ENCODE results near the gene TMTC1.

The TMTC1 gene

DNA sequence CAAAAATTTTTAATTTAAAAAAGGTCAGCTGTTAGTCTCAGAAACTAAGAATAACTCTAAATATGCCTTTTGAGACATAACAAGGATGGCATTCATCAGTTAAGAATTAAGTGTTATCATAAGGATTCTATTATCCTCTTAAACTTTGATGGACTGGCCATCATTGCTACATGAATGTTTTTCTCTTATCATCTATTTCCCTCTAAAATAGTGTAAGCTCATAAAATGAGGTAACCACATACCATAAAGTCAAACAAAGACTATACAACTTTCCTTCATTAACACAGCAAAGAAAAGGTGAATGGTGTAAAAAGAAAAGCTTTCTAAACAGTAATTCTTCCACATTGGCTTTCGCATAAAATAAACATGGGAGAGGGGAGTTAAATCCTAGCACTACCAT is 41.1 kb downstream of the TMTC1 start:
- no peak for TF ChIP-seq Cebpa-rat (IDR thresholded peaks at IDR 0.05)
- Histone ChIP-seq H3K27ac (no peak overlapping the region), H3K4me3 (no peak overlapping the region), H3K4me1 (no peaks in the 10 kb centered on the region), H3K27me3 (no peaks in the 10 kb centered on the region), H3K9me3 (no peaks in the 10 kb centered on the region), H3K36me3 (no peaks in the 10 kb centered on the region), H3K4me2 (no peak overlapping the region), H4K20me1 (no peaks in the 10 kb centered on the region), H3K9ac (no peak overlapping the region)

DNA sequence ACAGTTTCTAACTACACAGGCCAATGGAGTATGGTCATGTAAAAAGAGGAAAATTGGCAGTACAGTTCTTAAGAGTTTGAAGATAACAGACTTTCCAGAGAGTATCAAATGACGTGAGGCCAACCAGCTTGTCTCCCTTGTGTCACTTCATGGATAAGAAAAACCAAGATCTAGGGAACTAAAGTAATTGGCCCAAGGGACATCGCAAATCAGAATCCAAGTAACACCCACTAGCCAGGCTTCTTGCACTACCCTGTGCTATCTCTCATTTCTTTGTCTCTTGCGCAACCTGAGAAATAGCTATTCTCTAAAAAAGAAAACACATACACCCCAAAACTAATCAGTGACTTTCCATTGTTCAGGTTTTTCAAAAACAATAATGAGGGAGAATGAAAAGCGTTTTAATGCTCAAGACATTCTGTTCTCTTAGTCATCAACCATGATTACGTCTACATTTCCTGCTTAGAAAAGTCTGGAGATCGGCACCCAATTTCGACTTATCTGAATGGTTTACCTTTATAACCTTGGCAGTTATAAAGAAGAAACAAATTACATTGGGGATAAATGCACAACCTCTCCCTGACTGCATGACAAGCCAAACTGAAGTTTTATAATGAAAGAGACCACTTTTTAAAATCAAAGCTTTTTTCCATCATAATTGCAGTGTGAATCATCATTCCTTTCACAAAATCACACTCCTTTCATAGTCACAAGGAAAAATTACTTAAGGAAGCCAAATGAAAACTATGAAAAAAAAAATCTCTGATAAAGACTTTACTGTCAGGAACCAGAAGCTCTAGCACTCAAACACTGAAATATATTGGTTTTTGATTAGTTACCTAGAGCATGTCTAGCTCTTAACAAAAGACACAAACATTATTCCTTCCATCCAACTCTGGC is 42.1 kb downstream of the TMTC1 start:
- no peaks in the 10 kb centered on the region for H3K4me1 ChIP-seq
- no peak overlapping the region for H3K9ac ChIP-seq
- H3K27ac ChIP-seq, result no peak overlapping the region
- no peak overlapping the region for H3K4me3 ChIP-seq
- no peaks in the 10 kb centered on the region for H3K9me3 ChIP-seq
- H3K36me3 ChIP-seq, result no peaks in the 10 kb centered on the region
- H3K4me2 ChIP-seq, result no peak overlapping the region
- H3K27me3 ChIP-seq, result no peaks in the 10 kb centered on the region
- no peaks in the 10 kb centered on the region for H4K20me1 ChIP-seq
- peak; percentile 71; the same call in 1 of the 2 replicates for TF ChIP-seq Cebpa-rat (IDR thresholded peaks at IDR 0.05)

DNA sequence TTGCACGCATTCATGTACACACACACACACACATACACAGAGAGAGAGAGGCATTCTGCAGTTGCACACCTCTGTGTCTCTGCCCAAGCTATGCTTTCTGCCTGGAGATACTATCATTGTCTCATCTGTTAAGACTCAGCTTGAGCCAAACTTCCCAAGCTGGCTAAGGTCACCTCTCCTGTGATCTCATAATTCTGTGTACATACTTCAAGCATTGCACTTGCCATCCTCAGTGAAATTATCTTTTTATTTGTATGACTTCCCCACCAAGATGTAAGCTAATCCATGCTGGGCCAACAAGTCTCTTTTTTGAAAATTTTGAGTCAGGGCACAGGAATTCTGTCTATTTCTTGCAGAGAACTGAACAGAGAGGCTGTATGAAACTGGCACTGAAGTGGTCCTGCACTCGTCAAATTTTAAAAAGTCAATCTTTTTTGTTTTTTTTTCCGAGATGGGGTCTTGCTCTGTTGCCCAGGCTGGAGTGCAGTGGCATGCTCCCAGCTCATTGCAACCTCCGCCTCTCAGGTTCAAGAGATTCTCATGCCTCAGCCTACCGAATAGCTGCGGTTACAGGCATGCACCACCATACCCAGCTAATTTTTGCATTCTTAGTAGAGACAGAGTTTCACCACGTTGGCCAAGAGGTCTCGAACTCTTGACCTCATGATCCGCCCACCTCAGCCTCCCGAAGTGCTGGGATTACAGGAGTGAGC is 44.3 kb downstream of the TMTC1 start:
- H3K9me3 ChIP-seq, result no peaks in the 10 kb centered on the region
- H3K27ac ChIP-seq, result no peak overlapping the region
- H4K20me1 ChIP-seq, result no peaks in the 10 kb centered on the region
- no peak for TF ChIP-seq Cebpa-rat (IDR thresholded peaks at IDR 0.05)
- H3K4me3 ChIP-seq, result no peak overlapping the region
- no peak overlapping the region for H3K4me2 ChIP-seq
- no peaks in the 10 kb centered on the region for H3K36me3 ChIP-seq
- H3K27me3 ChIP-seq, result no peaks in the 10 kb centered on the region
- no peaks in the 10 kb centered on the region for H3K4me1 ChIP-seq
- no peak overlapping the region for H3K9ac ChIP-seq

DNA sequence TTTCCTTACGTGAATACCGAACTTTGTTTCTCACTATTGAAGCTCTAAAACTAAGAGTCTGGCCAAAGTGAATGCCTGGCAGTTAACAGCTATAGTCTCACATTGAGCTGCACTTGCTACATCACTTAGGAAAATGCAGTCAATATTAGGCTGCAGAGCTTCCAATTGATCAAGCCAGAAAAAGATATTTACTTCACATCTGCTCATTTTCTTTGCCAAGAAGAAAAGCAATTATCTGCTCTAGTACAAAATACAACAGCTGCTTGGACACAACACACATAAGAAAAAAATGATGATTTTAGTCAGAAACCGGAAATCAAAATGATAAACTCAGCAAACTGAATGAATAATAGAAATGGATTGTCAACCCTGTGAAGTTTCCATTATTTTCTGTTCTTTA is 45.4 kb downstream of the TMTC1 start:
- no peak for TF ChIP-seq Cebpa-rat (IDR thresholded peaks at IDR 0.05)
- no peaks in the 10 kb centered on the region for H4K20me1 ChIP-seq
- H3K9me3 ChIP-seq, result no peaks in the 10 kb centered on the region
- no peak overlapping the region for H3K9ac ChIP-seq
- H3K27me3 ChIP-seq, result no peaks in the 10 kb centered on the region
- H3K36me3 ChIP-seq, result no peaks in the 10 kb centered on the region
- H3K4me2 ChIP-seq, result no peak overlapping the region
- no peak overlapping the region for H3K27ac ChIP-seq
- no peak overlapping the region for H3K4me3 ChIP-seq
- H3K4me1 ChIP-seq, result no peaks in the 10 kb centered on the region

DNA sequence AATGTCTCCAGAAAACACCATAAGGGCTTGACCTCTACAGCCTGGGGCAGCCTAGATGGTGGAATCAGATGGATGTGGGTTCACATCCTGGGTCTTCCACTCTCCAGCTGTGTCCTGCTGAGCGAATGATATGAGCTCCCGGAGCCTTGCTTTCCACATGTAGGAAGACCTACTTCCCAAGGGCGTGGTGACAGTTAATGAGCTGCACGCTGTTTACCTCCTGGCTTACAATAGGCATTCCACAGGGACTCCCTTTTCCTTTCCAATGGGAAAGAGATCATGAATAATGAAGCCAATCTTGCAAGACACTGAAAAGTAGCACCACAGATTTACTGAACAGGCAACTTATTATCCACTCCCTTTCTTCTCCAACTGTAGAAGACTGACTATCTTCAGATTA is 46.1 kb downstream of the TMTC1 start:
- TF ChIP-seq Cebpa-rat (IDR thresholded peaks at IDR 0.05), result no peak
- Histone ChIP-seq H3K4me3 (no peak overlapping the region), H3K9ac (no peak overlapping the region), H4K20me1 (no peaks in the 10 kb centered on the region), H3K36me3 (no peaks in the 10 kb centered on the region), H3K4me2 (no peak overlapping the region), H3K27me3 (no peaks in the 10 kb centered on the region), H3K9me3 (no peaks in the 10 kb centered on the region), H3K27ac (no peak overlapping the region), H3K4me1 (no peaks in the 10 kb centered on the region)

DNA sequence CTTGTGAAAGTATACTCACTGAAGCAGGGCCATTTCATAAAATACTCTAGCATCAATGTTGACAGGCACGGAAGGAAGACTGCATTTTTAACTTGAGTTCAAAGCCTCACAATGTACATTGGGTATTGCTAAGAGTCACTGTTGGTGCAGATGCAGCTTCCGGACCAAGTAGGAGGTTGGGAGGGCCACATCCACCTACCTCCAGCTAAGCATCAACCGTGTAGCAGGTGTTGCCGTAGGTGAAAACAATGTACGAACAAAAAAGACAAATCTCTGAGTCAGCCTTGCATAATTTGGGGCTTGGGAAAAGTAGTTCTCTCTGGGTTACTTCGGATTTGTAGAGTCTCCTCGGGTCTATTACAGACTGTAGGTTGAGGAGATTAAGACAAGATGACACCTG is 48.1 kb downstream of the TMTC1 start:
- no peak overlapping the region for H3K27ac ChIP-seq

DNA sequence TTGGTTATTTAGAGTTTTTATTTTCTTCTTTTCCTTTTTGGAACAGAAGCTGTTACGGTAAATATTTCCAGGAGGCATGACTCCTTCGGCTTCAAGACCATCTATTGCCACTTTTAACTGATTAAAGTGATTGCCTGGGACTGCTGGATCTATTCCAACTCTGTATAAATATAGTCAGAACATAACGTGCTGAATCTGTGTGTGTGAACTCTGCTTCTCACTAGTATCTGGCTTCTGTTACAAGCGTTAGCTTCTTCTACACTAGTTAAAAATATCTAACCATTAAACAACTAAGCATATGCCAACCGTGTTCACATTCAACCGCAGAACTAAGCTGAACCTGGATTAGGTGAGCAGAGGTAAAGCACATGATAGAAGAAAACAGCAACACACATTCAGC is 49.0 kb downstream of the TMTC1 start:
- Histone ChIP-seq H3K9me3 (no peaks in the 10 kb centered on the region), H3K27ac (no peak overlapping the region)
- no peak for TF ChIP-seq Cebpa-rat (IDR thresholded peaks at IDR 0.05)

More for the DNA sequence above, 48.1 kb downstream of the TMTC1 start:
- Histone ChIP-seq H3K27me3 (no peaks in the 10 kb centered on the region), H4K20me1 (no peaks in the 10 kb centered on the region), H3K4me2 (no peak overlapping the region), H3K9me3 (no peaks in the 10 kb centered on the region), H3K36me3 (no peaks in the 10 kb centered on the region), H3K4me3 (no peak overlapping the region), H3K9ac (no peak overlapping the region), H3K4me1 (no peaks in the 10 kb centered on the region)
- TF ChIP-seq Cebpa-rat (IDR thresholded peaks at IDR 0.05), result no peak

DNA sequence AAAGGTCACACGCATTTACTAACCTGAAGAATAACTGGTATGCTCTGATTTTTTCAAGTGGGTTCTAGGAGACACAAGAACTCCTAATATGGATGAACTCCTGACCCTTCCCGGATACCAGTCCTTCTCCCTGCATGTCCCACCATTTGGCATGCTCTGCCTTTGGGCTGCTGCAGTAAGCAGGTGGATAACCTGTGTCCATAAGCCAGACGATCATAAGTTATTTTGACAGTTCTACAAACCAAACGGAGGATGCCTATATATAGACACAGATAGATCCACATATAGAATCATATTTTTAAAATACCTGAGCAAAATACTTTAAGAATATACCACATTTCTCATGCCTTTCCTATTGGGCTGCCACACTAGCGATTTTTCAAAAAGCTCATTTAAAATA is 49.4 kb downstream of the TMTC1 start:
- TF ChIP-seq Cebpa-rat (IDR thresholded peaks at IDR 0.05), result no peak
- no peak overlapping the region for H3K27ac ChIP-seq
- H3K36me3 ChIP-seq, result no peaks in the 10 kb centered on the region
- no peaks in the 10 kb centered on the region for H3K27me3 ChIP-seq
- H3K9me3 ChIP-seq, result no peaks in the 10 kb centered on the region
- no peak overlapping the region for H3K9ac ChIP-seq
- H3K4me3 ChIP-seq, result no peak overlapping the region
- H4K20me1 ChIP-seq, result no peaks in the 10 kb centered on the region
- no peaks in the 10 kb centered on the region for H3K4me1 ChIP-seq
- no peak overlapping the region for H3K4me2 ChIP-seq

More for the DNA sequence above, 49.0 kb downstream of the TMTC1 start:
- Histone ChIP-seq H3K9ac (no peak overlapping the region), H4K20me1 (no peaks in the 10 kb centered on the region), H3K4me1 (no peaks in the 10 kb centered on the region), H3K27me3 (no peaks in the 10 kb centered on the region), H3K36me3 (no peaks in the 10 kb centered on the region), H3K4me2 (no peak overlapping the region), H3K4me3 (no peak overlapping the region)

DNA sequence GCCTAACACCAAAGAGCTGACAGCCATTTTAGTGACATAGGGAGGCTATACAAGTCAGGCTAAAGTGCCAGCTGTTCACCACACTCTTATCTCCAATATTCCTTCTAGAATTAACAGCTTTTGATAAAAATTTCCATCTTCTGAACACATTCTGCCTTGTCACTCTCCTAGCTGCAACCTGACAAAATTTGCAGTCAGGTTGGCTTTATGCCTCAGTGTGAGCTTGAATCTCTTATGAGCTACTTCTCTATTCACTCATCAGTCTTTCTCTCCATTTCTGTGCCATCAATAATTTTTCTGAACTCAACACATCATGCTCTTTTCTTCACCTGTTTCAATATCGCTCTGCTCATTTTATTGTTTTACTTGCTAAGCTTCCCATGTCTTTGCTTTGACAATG is 50.2 kb downstream of the TMTC1 start:
- H3K9me3 ChIP-seq, result no peaks in the 10 kb centered on the region
- H3K27me3 ChIP-seq, result no peaks in the 10 kb centered on the region
- no peak for TF ChIP-seq Cebpa-rat (IDR thresholded peaks at IDR 0.05)
- H3K4me1 ChIP-seq, result no peaks in the 10 kb centered on the region
- H3K27ac ChIP-seq, result no peak overlapping the region
- no peak overlapping the region for H3K4me3 ChIP-seq
- H3K9ac ChIP-seq, result no peak overlapping the region
- H3K4me2 ChIP-seq, result no peak overlapping the region
- H4K20me1 ChIP-seq, result no peaks in the 10 kb centered on the region
- H3K36me3 ChIP-seq, result no peaks in the 10 kb centered on the region

DNA sequence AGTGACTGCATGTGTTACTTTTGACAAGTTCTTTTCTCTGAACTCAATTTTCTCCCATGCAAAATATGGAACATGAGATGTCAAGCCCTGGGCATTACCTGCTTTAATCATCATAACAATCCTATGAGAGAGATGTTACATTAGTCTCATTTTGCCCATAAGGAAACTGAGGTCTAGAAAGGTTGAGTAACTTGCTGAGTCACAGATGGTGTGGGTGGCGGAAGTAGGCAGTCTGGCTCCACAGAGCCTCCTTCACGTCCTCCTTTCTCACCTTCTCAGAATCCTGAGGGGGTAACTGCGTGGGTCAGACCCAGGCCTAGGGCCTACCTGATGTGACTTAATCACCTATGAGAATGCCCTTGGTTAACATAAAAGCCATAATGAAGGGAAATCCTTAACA is 50.7 kb downstream of the TMTC1 start:
- peaks cover 3% of the 10 kb centered on the region; the same call in 1 of the 2 replicates for H3K4me1 ChIP-seq
- H3K4me3 ChIP-seq, result no peak overlapping the region
- H3K9me3 ChIP-seq, result no peaks in the 10 kb centered on the region
- no peak for TF ChIP-seq Cebpa-rat (IDR thresholded peaks at IDR 0.05)
- no peak overlapping the region for H3K4me2 ChIP-seq
- no peaks in the 10 kb centered on the region for H4K20me1 ChIP-seq
- H3K27ac ChIP-seq, result no peak overlapping the region
- no peaks in the 10 kb centered on the region for H3K27me3 ChIP-seq
- H3K36me3 ChIP-seq, result no peaks in the 10 kb centered on the region
- H3K9ac ChIP-seq, result no peak overlapping the region
